ENCODE data around the gene EME2.

Gene EME2

GRCh38 chr16:1818873-1819525, 46.4 kb downstream of the EME2 start:
- DNase-seq (ENCODE audit: low spot score) = no peak

GRCh38 chr16:1819611-1820010, 47.0 kb downstream of the EME2 start:
- no peak for DNase-seq (ENCODE audit: low spot score)

GRCh38 chr16:1820096-1820945, 47.7 kb downstream of the EME2 start:
- no peak for DNase-seq (ENCODE audit: low spot score)

- DNase-seq (ENCODE audit: low spot score) = no peak
These were observed 48.3 kb downstream of the EME2 start for GRCh38 chr16:1820946-1821290.

GRCh38 chr16:1821861-1822611, 49.4 kb downstream of the EME2 start:
- DNase-seq (ENCODE audit: low spot score) = no peak

GRCh38 chr16:1822801-1823200, 50.2 kb downstream of the EME2 start:
- DNase-seq (ENCODE audit: low spot score) = no peak

GRCh38 chr16:1823821-1824220, 51.2 kb downstream of the EME2 start:
- DNase-seq (ENCODE audit: low spot score) = peak; percentile 19

GRCh38 chr16:1825381-1825863, 52.8 kb downstream of the EME2 start:
- no peak for DNase-seq (ENCODE audit: low spot score)
